GM06990 (cell line): Measurements from ENCODE around the gene WDR64.

Source experiments
- DNase-seq: peaks from one replicate; pipeline ENCODE4 v3.0.0-alpha.2; 2011; ENCODE audit not compliant: insufficient read length; ENCODE audit errors: extremely low read depth
- H3K27me3 ChIP-seq: replicated peaks from 2 replicates; pipeline ENCODE4 v1.6.0; 2011; ENCODE audit warnings: low read length; ENCODE audit not compliant: control insufficient read depth, insufficient read depth
- H3K36me3 ChIP-seq: 2 replicates; pipeline ENCODE4 v1.5.1; 2011; ENCODE audit warnings: low read length; ENCODE audit not compliant: control insufficient read depth, insufficient read depth
- H3K4me3 ChIP-seq: replicated peaks from 2 replicates; pipeline ENCODE4 v1.5.1; 2011; ENCODE audit warnings: low read depth, mild to moderate bottlenecking, control low read depth, low read length
- TF ChIP-seq, protein P1 (sequence below): IDR thresholded peaks from 2 replicates; pipeline ENCODE4 v1.5.1; 2011; ENCODE audit warnings: low read length, control low read depth, mild to moderate bottlenecking, inconsistent platforms; ENCODE audit not compliant: insufficient read depth, poor library complexity, severe bottlenecking

The WDR64 gene

DNA sequence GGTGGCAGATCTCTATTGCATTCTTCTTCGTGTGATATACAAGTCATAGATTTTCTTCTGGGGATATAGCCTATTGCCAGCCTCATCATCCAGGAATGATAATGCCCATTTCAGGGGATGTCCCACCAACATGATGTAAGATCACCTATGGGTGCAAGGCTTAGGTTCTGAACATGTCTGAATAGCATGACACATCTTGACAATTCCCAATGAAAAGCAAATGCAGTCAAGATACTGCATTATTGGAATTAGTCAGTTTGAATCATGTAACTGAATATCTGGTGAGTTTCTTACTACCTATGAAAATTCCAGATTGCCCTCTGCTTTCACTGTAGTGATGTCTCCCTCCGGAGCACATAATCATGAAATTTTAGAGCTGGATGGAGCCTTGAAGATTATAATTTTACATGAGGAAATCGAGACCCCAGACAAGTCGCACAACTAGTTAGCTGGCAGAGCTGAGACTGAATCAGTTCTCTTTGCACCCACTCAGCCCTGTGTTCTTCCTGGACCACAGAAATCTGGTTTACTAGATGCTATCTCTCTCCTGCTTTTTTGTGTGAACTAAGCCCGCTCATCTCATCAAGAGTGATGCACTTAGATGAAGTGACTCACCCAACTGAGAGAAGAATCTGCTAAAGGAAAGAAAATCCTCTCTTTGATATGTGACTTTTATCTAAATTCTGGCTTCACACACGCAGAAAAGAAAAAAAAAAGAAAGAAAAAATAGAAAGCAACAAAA lies 65.0 kb downstream of the WDR64 start:
- TF ChIP-seq, protein P1, sequence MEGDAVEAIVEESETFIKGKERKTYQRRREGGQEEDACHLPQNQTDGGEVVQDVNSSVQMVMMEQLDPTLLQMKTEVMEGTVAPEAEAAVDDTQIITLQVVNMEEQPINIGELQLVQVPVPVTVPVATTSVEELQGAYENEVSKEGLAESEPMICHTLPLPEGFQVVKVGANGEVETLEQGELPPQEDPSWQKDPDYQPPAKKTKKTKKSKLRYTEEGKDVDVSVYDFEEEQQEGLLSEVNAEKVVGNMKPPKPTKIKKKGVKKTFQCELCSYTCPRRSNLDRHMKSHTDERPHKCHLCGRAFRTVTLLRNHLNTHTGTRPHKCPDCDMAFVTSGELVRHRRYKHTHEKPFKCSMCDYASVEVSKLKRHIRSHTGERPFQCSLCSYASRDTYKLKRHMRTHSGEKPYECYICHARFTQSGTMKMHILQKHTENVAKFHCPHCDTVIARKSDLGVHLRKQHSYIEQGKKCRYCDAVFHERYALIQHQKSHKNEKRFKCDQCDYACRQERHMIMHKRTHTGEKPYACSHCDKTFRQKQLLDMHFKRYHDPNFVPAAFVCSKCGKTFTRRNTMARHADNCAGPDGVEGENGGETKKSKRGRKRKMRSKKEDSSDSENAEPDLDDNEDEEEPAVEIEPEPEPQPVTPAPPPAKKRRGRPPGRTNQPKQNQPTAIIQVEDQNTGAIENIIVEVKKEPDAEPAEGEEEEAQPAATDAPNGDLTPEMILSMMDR: no peak
- Histone ChIP-seq H3K36me3 (no peaks in the 10 kb centered on the region), H3K27me3 (no peaks in the 10 kb centered on the region; the same call in 1 of the 2 replicates), H3K4me3 (no peak overlapping the region)
- no peak for DNase-seq

DNA sequence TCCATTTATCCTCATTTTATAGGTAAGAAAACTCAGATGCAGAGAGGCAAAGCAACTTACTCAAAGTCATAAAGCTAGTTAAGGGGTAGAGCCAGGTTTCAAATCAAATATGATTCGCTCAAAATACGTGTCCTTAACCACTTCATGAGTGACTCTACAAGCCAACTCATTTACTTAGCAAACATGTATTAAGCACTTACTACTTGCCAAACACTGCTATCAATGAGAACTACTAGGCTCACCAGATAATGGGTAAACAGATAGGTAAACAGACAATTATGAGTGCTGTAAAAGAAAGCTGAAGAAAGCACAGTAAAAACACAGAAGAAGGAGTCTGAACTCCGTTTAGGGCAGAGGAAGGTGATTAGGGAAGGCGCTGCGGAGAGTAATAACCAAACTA lies 65.9 kb downstream of the WDR64 start:
- Histone ChIP-seq H3K4me3 (no peak overlapping the region), H3K36me3 (no peaks in the 10 kb centered on the region), H3K27me3 (no peaks in the 10 kb centered on the region; the same call in 1 of the 2 replicates)
- no peak for DNase-seq
- TF ChIP-seq, protein P1: no peak

GRCh38 chr1:241721011-241721410 lies 68.9 kb downstream of the WDR64 start:
- no peaks in the 10 kb centered on the region for H3K36me3 ChIP-seq
- H3K27me3 ChIP-seq: no peaks in the 10 kb centered on the region; the same call in 1 of the 2 replicates
- no peak for DNase-seq
- TF ChIP-seq, protein P1: no peak
- H3K4me3 ChIP-seq: no peak overlapping the region

DNA sequence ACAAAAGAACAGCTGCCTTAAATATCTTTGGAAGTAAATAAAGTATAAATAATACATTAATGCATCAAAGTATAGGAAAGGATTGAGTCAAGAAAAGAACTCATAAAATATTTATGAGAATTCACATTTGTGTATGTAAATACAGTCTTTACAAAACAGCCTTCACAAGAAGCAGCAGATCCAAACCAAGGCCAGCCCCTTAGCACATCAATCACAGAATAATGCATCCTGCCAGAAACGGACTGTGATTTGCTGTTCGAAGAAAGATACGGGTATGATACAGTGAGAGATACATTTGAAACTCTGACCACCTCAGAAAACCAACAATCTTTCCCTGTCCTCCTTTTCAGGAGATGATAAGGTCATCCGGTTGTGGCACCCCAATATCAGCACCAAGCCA lies 70.9 kb downstream of the WDR64 start:
- TF ChIP-seq, protein P1: no peak
- Histone ChIP-seq H3K27me3 (no peaks in the 10 kb centered on the region; the same call in 1 of the 2 replicates), H3K36me3 (no peaks in the 10 kb centered on the region), H3K4me3 (no peak overlapping the region)
- DNase-seq: no peak

DNA sequence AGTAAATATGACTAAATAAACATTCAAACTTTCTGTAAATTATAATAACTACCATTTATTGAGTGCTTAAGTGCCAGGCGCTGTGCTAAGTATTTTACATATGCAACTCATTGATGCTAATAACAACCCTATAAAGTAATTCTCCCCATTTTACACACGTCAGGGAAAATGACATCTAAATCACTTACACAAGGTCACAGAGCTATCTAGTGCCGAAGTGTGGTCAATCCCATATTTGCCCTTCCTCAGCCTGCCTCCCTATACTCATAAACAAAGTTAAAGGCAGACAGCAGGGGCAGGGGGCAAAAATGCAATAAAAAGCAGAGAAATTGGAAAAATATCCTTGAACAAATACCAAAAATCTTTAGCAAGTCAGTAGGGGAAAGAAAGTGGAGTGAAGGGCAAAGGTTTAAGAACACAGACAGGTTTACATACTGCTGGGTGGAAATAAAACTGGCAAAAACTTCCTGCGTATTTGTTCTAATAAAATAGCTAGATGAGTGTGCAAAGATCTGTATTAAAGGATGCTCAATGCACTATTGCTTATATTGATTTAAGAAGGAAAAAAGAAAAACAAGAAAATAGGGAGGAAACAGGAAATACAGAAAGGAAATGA lies 72.8 kb downstream of the WDR64 start:
- TF ChIP-seq, protein P1: no peak

More for the DNA sequence above, 72.8 kb downstream of the WDR64 start:
- Histone ChIP-seq H3K4me3 (no peak overlapping the region), H3K36me3 (no peaks in the 10 kb centered on the region), H3K27me3 (no peaks in the 10 kb centered on the region)
- DNase-seq: no peak
